C1 segment of cervical spinal cord (tissue), 14 donors: ENCODE results near the gene GALNS.

Experiments
- DNase-seq, 14 donors: peaks; one replicate each; lab custom pipeline; 2025; lab: John Stamatoyannopoulos, UW

The GALNS gene

GRCh38 chr16:88770461-88771293 lies 86.1 kb downstream of the GALNS start:
- peak in 3 of 14 donors; percentile 14 to 57 (median 44) for DNase-seq

- peak in 1 of 14 donors; percentile 26 for DNase-seq
These were observed 86.9 kb downstream of the GALNS start for GRCh38 chr16:88769617-88770460.

GRCh38 chr16:88768071-88768783 lies 88.5 kb downstream of the GALNS start:
- DNase-seq, result peak in 7 of 14 donors; percentile 21 to 78 (median 43)

DNA sequence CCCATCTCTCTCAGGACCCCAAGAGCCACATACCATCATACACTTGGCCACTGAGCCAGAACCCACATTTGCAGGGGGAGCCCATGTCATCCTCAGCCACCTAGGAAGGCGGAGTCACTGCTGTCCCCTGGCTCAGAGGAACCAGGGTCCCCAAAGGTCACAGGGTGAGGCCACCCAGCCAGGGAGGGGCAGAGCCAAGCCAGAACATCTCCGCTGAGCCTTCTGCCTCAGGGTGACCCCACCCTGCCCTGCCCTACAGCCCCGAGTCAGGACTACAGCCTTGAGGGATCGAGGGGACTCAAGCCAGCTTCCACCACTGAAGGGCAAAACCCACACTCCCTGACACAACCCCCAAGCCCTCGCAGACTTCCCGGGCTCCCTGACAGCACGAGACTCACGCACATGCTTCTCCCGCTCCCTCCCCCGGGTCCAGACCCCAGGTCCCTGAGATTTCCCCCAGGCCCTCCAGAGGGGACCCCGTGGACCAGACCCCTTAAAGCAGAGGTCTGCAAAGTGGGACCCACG lies 89.1 kb downstream of the GALNS start:
- DNase-seq, result no peak

DNA sequence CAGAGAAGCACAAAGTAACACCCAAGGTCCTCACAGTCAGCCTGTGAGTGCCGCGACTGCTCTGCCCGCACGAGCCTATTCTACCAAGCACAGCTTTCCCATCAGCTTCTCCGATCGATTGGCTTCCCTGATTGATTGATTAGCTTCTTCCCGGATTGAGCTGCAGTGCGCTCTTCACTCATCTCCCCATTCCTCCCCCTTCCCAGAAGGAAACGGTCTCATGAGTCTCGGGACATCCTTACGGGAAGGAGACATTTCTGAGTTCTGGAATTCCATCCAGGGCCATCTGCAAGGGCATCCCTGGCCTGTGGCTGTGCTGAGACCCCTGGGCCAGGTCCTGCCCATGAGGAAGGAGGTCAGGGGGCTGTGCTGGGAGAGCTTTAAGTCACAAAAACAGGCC lies 89.8 kb downstream of the GALNS start:
- DNase-seq, result no peak

GRCh38 chr16:88764913-88765349 lies 91.8 kb downstream of the GALNS start:
- DNase-seq, result no peak

DNA sequence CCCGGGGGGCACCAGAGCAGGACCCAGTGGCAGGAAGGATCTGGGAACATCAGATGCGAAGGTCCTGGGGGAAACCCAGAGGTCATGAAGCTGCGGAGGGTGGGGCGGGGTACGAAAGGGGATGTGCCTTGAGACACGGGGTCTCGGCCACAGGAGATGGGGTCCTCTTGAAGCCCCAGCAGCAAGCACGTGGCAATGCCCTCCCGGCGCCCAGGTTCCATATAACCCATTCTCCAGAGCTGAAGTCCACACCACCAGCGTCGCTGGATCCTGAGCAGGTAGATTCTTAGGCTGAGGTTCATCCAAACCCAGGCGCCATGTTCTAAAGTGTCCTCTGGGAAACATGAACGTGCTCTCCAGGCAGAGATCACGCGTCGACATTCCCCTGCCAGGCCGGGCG lies 92.7 kb downstream of the GALNS start:
- DNase-seq, result no peak
